HG02981 (cell line): ENCODE results near the gene TIMP1.

Source experiments
- ATAC-seq: cut with Tn5 transposase; IDR thresholded peaks from one replicate; pipeline ENCODE4 v1.9.1; 2021; ENCODE audit warnings: mild to moderate bottlenecking, moderate library complexity; ENCODE audit not compliant: unreplicated experiment

The TIMP1 gene

GRCh38 chrX:47573341-47574075 lies 8.7 kb upstream of the TIMP1 start:
- no peak for ATAC-seq

GRCh38 chrX:47574076-47574546 lies 8.1 kb upstream of the TIMP1 start:
- no peak for ATAC-seq

DNA sequence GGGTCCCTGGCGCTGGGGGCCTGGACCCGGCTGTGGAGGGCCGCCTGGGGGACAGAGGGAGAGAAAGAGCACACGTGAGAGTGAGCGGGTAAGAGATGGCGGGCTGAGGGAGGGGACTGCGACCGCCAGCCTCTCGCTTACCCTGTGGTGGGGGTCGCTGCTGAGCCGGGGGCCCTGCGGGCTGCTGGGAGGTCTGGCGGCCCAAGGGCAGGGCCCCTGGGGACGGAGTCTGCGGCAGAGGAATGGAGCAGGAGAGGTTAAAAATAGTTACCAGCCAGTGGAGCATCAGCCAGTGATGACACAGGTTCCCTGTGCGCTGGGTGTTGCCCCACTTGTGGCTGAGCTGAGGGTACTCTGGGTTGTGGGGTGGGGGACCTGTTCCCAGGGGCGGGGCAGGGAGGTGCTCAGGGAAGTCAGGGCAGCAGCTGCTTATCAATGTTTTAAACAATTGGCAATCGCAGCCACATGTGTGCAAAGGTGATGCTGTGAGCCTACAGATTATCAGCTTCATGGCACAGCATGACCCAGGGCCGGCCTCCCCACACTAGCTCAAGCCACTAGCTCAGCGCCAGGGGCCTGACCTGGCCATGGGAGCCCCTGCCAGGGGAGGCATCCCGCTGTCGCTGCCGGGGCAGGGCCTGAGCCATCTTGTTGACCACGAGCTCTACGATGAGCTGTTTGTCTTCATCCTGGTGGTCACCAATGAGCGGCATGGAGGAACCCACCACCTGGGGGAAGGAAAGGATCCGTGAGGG lies 7.5 kb upstream of the TIMP1 start:
- no peak for ATAC-seq

DNA sequence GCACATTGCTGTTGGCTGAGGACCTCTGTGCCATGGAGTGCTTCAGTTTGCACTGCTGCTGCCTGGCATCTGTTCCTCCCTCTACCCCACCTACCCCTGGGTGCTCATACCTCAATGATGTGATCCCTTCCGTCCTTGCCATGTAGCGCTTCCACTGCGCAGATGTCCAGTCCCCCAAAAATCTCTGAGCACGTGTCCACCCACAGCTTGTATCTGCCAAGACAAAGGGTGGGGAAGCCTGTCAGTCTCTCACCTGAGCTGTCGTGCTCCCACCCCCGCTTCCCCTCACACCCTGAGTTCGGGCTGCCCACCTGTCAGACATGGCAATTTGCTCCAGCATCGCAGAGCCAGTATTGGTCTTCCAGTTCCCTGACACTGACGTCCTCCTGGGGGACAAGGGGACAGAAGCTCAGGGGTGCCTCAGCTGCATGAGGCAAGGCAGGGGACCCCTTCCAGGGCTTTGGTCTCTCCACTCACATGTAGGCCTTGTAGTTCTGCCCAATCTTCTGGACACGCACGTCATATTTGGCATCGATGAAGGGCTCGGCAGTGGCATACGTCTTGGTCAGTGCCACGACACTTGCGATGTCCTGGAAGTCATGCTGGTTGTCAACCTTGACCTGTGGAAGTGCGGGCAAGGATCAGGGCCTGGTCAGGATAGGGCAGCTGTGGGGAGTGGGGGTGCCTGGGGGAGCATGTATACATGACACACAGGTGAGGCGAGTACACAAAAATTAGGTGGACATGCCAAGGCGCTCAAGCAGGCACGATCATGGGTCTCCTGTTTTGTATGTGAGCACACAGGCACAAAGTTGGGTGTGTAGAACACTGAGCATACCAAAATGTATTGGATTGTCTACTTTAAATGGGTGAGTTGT lies 6.0 kb upstream of the TIMP1 start:
- ATAC-seq = no peak

DNA sequence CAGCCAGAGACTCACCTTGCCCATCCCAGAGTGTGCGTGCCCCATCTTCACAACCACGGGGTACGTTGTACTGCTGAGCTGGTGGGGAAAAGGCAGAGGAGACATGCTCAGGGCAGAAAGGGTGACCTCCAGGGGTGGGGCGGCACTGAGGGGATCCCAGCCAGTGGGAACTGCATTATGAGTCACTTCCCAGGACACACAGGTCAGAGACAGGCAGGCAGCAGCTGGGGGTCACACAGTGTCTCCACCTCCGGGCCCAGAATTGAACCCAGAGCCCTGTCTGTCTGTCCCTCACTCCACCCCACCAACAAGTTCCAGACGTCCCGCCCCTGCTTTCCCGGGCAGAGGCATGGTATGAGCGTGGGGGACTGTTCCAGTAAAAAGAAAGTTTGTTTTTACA lies 4.8 kb upstream of the TIMP1 start:
- ATAC-seq = no peak

- no peak for ATAC-seq
Observed at GRCh38 chrX:47577901-47578300, 4.3 kb upstream of the TIMP1 start.

GRCh38 chrX:47578692-47579091 lies 3.5 kb upstream of the TIMP1 start:
- ATAC-seq = no peak

GRCh38 chrX:47579537-47579936 lies 2.7 kb upstream of the TIMP1 start:
- ATAC-seq = no peak

DNA sequence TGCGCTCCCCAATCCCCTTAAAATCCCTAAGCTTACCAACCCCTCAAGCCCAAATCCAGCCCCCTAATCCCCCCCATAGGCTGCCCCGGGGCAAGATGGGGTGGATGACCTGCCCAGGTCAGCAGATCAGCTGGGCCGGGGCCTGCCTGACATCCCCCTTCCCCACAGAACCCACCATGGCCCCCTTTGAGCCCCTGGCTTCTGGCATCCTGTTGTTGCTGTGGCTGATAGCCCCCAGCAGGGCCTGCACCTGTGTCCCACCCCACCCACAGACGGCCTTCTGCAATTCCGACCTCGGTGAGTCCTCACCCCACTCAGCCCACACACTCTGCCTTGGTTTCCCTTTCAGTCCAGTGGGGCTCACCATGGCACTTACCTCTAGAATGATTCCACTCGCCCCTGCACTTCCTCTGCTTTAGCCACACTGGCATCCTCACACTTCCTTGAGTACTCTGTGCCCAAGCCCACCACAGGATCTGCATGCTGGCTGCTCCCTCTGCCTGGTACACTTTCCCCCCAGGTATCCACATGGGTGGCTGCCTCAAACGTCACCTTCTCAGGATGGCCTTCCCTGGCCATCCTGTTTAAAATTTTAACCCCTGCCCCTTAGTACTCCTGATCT lies 1.1 kb downstream of the TIMP1 start:
- ATAC-seq = no peak

GRCh38 chrX:47584714-47585113 lies 2.5 kb downstream of the TIMP1 start:
- no peak for ATAC-seq

- ATAC-seq = no peak
Observed at GRCh38 chrX:47585273-47585672, 3.0 kb downstream of the TIMP1 start.

- ATAC-seq = no peak
Observed at GRCh38 chrX:47586043-47586787, 4.0 kb downstream of the TIMP1 start.

DNA sequence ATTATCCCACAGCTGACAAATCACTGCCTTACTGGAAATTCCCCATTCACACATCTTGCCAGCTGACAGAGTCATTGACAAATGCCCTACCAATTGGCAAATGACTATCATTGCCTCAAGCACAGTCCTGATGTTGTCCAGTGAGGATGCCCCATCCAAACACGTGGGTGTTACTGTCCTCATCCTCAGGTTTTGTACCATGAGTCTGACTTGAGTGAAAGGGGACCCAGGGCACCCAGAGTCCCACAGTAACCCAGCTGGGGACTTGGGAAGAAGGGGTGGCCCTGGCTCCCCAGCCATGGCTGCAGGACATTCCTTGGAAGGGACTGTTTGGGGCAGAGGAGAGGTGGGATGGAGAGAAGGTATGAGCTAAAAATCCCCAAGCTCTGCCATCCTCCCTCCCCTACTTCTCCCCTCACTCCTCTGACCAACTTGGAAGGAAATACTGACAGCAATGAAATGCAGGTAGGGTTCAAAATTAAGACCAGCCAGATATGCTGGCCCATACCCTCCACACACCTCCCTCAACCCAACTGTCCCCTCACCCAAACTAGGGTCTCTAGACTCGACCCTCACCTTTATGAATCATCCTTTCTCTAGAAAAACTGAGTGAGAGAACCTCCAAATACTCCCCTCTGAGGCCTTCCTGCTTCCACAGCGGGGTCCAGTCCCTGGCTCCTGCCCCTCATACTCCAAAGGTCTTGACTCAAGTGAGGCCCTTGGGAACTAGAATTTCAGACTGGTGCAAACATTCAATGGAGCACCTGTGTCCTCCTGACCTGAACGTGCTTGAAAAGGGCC lies 5.1 kb downstream of the TIMP1 start:
- no peak for ATAC-seq

GRCh38 chrX:47587906-47588735 lies 5.9 kb downstream of the TIMP1 start:
- ATAC-seq = no peak

DNA sequence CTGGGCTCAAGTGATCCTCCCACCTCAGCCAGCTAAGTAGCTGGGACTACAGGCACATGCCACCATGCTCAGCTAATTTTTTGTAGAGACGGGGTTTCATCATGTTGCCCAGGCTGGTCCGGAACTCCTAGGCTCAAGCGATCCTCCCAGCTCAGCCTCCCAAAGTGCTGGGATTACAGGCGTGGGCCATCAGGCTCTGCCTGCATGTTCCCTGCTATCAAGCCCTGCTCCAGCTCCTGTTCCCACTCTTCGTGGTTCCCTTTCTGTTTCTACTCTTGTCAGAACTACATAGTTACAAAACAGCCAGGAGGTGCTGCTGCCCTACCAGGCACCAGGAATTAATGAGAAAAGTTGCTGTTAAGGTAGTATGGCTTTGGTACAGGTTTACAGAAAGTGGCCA lies 8.7 kb downstream of the TIMP1 start:
- ATAC-seq = no peak

DNA sequence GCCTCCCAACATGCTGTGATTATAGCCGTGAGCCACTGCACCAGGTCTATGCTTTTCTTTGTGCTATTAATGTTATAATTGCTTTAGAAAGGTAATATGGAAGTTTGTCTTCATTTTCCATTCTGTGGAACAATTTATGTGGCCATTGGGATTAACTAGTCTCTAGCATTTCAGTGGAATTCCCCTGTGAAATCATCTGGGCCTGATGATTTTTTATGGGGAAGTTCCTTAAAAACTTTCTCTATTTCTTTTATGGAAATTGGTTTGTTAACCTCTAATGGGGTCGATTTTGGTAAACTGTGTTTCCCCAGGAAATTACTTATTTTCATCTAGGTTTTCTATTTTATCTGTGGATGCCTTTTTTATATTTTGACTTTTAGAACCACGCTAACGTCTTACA lies 11.3 kb downstream of the TIMP1 start:
- no peak for ATAC-seq

GRCh38 chrX:47595716-47596251 lies 13.5 kb downstream of the TIMP1 start:
- no peak for ATAC-seq

GRCh38 chrX:47596256-47596655 lies 14.0 kb downstream of the TIMP1 start:
- ATAC-seq = no peak
